NCI-H774 (cell line): ENCODE results near the gene EPHX1.
"Not testable (repeated sequence)": the region's sequence is repeated elsewhere in the genome, so short reads cannot be mapped to it uniquely, and the experiment has no call there.

ENCODE experiments used
- DNase-seq: peaks from one replicate; lab custom pipeline; 2025; lab: John Stamatoyannopoulos, UW

Gene EPHX1

GRCh38 chr1:225777583-225778336 is 32.2 kb upstream of the EPHX1 start, which contains the start of gene SRP9:
Gene SRP9 (plus strand): TSS chr1:225777826. CDS start chr1:225777941, 115 bp downstream.
- peak; percentile 100 for DNase-seq

DNA sequence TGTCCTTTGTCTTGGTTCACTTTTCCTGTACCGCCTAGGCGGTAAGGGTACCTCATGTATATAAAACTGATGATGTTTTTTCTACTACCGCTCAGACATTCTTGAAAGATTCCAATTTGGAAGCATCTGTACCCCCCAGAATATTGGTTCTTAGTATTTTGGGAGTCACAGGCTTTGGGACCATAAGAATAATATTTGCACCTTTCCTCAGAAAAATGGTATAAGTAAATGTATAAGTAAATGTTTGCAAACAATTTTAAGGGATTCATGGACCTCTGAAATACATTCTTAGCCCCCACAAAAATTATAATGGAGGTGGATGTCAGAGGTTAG is 31.6 kb upstream of the EPHX1 start:
- DNase-seq, result no peak

DNA sequence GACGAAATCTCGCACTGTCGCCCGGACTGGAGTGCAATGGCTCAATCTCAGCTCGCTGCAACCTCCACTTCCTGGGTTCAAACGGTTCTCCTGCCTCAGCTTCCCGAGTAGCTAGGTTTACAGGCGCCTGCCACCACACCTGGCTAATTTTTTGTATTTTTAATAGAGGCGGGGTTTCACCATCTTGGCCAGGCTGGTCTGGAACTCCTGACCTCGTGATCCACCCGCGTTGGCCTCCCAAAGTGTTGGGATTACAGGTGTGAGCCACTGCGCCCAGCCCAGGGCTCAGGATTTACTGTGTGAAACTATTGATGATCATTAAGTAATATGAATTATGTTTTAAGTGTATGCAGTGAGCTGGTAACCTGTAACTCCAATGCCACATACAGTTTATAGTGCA is 30.8 kb upstream of the EPHX1 start:
- DNase-seq, result not testable (repeated sequence)

DNA sequence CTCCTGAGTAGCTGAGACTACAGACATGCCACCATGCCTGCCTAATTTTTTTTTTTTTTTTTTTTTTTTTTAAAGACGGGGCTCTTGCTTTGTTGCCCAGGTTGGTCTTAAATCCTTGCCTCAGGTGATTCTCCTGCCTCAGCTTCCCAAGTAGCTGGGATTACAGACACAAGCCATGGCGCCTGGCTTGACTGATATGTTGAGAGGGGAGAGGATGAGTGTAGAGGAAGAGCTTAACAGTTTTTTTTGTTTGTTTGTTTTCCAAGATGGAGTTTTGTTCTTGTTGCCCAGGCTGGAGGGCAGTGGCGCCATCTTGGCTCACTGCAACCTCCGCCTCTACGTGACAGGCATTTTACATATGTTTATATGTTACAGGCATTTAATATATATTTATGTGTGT is 29.8 kb upstream of the EPHX1 start:
- DNase-seq, result no peak

DNA sequence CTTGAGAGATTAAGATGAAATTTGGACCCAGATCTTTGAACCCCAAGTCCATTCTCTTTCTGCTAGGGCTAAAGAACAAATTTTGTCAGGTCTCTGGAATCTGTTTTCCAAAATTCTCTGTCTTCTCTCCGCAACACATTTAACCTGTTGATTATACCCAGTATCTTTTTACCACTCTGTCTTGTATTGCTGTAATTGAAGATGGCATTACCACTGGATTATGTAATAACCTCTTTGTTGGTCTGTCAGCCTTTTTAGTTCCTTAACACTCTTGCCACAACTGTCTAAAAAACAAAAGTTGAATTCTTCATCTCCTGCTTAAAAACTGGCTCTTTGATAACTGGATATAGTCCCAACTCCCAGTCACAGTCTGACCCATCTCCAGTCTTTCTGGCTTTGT is 29.3 kb upstream of the EPHX1 start:
- no peak for DNase-seq

DNA sequence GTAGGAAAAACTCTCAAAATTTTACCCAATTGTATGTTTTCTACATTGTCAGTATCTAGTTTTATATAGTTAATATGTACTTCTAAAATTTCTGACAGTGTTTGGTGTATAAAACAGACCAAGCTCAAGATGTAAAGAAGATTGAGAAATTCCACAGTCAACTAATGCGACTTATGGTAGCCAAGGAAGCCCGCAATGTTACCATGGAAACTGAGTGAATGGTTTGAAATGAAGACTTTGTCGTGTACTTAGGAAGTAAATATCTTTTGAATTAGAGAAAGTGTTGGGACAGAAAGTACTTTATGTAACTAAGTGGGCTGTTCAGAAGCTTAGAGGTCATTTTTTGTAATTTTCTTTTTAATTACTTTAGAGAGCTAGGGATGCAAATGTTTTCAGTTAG is 20.8 kb upstream of the EPHX1 start:
- not testable (repeated sequence) for DNase-seq

GRCh38 chr1:225794954-225795353 is 15.0 kb upstream of the EPHX1 start:
- no peak for DNase-seq

DNA sequence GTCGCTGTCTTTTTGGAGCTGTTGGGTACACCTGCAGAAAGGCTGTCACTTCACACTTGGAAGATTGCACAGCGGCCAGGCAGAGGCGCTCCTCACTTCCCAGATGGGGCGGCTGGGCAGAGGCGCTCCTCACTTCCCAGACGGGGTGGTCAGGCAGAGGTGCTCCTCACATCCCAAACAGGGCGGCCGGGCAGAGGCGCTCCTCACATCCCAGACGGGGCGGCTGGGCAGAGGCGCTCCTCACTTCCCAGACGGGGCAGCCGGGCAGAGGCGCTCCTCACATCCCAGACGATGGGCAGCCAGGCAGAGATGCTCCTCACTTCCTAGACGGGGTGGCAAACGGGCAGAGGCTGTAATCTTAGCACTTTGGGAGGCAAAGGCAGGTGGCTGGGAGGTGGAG is 13.8 kb upstream of the EPHX1 start:
- not testable (repeated sequence) for DNase-seq

GRCh38 chr1:225801146-225801545 is 8.8 kb upstream of the EPHX1 start:
- DNase-seq, result not testable (repeated sequence)

DNA sequence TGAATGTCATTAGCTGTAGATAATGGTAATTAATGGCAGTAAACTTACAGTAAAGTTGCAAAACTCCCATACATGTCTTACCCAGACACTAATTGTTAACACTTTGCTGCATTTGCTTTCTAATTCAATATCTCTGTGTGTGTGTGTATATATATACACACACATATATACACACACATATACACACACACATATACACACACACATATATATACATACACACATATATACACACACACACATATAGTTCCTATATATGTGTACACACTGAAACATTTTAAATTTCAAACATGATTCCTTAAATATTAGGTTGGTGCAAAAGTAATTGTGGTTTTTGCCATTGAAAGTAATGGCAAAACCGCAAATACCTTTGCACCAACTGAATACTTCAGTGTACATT is 3.7 kb upstream of the EPHX1 start:
- no peak for DNase-seq

DNA sequence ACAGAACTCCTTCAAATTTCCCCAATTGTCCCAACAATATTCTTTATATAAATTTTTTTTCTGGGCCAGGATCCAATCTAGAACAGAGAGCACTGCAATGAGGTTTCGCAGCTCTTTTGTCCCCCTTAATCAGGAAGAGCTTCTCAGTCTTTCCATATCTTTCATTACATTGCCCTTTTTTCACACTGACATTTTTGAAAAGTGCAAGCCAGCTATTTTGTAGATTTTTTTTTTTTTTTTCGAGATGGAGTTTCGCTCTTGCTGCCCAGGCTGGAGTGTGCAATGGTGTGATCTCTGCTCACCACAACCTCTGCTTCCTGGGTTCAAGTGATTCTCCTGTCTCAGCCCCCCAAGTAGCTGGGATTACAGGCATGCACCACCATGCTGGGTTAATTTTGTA is 3.2 kb upstream of the EPHX1 start:
- not testable (repeated sequence) for DNase-seq

DNA sequence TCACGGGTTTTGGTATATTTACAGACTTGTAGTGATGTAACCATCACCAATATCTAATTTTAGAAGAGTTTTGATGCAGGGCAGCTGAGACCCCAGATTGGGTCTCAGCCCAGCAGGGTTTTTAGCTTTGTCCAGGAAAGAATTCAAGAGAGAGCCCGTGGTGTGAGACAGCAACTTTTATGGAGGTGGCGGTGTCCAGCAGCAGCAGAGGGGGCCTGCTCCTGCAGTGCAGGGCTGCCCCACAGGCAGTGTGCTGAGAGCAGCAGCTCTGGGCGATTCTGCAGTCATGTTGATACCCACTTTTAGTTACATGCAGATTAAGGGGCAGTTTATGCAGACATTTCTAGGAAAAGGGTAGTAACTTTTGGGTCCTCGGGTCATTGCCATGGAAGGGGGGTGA is 1.8 kb upstream of the EPHX1 start:
- DNase-seq, result no peak

DNA sequence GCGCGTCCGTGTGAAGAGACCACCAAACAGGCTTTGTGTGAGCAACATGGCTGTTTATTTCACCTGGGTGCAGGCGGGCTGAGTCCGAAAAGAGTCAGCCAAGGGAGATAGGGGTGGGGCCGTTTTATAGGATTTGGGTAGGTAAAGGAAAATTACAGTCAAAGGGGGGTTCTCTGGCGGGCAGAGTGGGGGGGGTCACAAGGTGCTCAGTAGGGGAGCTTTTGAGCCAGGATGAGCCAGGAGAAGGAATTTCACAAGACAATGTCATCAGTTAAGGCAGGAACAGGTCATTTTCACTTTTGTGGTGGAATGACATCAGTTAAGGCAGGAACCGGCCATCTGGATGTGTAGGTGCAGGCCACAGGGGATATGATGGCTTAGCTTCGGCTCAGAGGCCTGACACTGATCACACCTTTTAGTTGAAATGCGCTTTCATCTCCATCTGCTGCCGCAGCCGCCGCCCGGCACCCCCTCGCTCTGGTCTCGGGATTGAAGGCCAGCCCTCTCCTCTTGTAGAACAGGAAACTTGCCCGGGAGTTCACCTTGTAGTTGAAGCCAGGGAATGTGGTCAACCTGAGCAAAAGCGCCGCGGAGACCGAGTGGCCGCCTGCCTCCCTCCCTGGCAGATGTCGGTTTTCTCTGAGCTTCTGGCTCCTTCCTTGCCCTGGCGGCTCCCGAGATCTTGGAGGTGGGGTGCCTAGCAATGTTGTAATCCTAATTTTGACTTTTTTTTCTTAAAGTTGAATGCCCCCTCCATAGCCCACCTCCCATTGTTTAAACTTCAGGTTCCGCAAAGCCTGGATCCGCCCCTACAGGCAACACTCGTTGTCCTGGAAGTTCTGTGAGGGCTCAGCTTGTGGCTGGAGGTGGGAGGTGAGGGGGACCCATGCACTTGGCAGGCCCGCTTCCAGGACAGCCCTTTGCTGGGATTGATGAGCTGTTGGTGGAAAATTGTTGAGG is 935 bp downstream of the EPHX1 start:
- not testable (repeated sequence) for DNase-seq

GRCh38 chr1:225811622-225812487 is 1.9 kb downstream of the EPHX1 start:
- DNase-seq, result no peak

GRCh38 chr1:225812488-225813213 is 2.7 kb downstream of the EPHX1 start:
- DNase-seq, result no peak

DNA sequence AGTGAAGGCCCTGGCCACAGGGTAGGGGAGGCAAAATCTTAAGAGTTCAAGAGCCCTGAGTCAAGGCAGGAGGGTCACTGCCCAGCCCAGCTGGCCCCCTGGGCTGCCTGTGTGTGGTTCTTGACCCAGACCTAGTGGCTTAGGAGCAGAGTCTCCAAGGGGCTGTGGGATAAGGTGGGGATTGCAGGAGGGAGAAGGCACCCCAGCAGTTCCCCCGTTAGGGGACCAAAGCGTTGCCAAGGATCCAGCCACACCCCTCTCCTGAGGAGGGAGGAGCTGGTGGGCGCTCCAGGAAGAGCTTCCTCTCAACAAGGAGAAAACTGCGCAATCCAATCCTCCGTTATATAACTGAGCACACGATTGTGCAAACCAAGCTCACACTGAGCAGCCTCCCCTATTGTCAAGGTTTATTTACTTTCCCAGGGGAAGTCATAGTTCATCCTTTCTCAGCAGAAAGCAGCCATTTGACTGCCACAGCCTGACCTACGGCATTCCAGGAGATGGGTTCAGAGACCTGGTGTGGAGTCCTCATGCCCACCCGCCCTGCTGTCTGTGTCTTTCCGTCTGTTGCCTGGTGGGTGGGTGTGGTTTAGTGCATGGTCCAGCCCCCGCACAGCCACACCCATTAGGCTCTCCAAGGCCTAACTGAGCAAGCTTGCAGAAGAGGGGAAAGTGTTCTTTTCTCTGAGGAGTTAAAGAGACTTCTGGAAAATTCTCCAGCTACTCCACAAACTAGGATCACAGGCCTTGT is 3.5 kb downstream of the EPHX1 start:
- peak; percentile 66 for DNase-seq

DNA sequence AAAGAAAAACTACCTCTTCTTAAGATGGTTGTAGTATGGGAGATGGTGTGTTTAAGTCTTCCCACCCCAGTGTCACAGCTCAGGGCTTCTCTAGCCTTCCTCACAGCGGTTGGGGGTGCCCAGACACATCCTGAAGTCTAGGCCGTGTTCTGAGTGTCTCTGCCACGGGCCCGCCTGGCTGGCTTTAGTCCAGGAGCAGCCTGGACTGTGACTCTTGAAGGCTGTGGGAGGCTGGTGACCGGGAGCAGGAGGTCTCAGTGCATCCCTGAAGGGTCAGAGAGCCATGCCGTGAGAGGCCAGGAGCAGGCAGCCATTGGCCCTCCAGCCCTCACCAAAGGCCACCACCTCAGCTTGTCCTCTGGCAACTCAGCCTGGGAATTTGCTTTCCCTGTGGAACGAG is 4.5 kb downstream of the EPHX1 start:
- no peak for DNase-seq

DNA sequence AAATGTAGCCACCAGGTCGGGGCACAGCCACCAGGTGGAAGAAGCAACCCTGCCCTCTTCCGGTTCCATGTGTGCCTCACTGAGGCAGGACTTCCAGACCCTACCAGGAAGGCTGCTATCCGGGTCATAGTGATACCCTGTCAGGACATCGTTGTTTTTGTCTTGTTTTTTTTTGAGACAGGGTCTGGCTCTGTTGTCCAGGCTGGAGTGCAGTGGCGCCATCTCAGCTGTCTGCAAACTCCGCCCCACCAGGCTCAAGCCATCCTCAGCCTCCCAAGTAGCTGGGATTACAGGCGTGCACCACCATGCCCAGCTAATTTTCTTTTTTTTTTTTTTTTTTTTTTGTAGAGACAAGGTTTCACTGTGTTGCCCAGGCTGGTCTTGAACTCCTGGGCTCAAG is 5.2 kb downstream of the EPHX1 start:
- not testable (repeated sequence) for DNase-seq

DNA sequence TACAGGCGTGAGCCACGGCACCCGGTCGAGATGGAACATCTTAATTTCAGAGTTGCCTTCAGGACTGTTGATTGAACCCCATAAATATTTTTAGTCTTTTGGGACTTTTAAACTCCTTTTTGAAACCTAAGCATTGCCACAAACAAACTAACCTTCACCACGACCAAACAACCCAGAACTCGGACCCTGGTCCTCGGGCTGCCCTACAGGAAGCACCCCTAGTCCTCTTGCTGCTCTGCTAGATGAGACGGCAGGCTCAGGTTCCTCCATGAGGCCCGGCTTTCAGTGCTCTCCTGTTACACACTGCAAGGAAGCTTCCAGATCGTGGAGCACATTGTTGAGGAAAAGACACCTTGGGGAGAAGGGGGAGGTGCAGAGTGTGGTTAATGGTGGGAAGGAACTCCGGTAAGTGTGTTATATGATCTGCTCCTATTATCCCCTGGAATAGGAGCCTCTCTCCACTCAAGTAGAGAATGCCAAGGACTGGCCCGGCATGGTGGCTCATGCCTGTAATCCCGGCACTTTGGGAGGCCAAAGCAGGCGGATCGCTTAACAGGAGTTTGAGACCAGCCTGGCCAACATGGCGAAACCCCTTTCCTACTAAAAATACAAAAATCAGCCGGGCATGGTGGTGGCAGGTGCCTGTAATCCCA is 5.7 kb downstream of the EPHX1 start:
- no peak for DNase-seq
